Loucy (cell line): ENCODE data around the gene KCNH2.

Source experiments
- H2AFZ ChIP-seq: fragments of 200-600 bp; sonication (generic); 2 replicates; pipeline ENCODE4 v1.6.0; 2016; ENCODE audit warnings: antibody characterized with exemption, mild to moderate bottlenecking, low read length, moderate library complexity
- H3F3A ChIP-seq: fragments of 200-600 bp; 2 replicates; pipeline ENCODE4 v1.6.0; 2016; ENCODE audit warnings: antibody characterized with exemption, low read depth, mild to moderate bottlenecking
- H3K27me3 ChIP-seq: fragments of 200-600 bp; sonication (generic); 2 replicates; pipeline ENCODE4 v1.6.1; 2014; ENCODE audit warnings: low read length, mild to moderate bottlenecking; ENCODE audit not compliant: insufficient read depth, poor library complexity, severe bottlenecking
- H3K36me3 ChIP-seq: fragments of 200-600 bp; sonication (generic); 2 replicates; pipeline ENCODE4 v1.6.1; 2016; ENCODE audit warnings: low read length; ENCODE audit not compliant: insufficient read depth
- H3K4me1 ChIP-seq: fragments of 200-600 bp; sonication (generic); 2 replicates; pipeline ENCODE4 v1.5.1; 2014; ENCODE audit warnings: low read length, mild to moderate bottlenecking; ENCODE audit not compliant: insufficient read depth, poor library complexity, severe bottlenecking
- H3K4me2 ChIP-seq: fragments of 200-600 bp; sonication (generic); 2 replicates; pipeline ENCODE4 v1.6.0; 2014; ENCODE audit warnings: antibody characterized with exemption, low read length, low read depth, mild to moderate bottlenecking; ENCODE audit not compliant: poor library complexity, severe bottlenecking
- H3K4me3 ChIP-seq: fragments of 200-600 bp; sonication (generic); 2 replicates; pipeline ENCODE4 v1.5.1; 2014; ENCODE audit warnings: low read length, mild to moderate bottlenecking, mixed read lengths; ENCODE audit not compliant: poor library complexity, severe bottlenecking
- H3K79me2 ChIP-seq: fragments of 200-600 bp; sonication (generic); 2 replicates; pipeline ENCODE4 v1.6.1; 2014; ENCODE audit warnings: low read length; ENCODE audit not compliant: insufficient read depth
- H3K9ac ChIP-seq: fragments of 200-600 bp; sonication (generic); 2 replicates; pipeline ENCODE4 v1.6.0; 2014; ENCODE audit warnings: mild to moderate bottlenecking, low read depth, low read length, moderate library complexity; ENCODE audit not compliant: poor library complexity, severe bottlenecking
- H3K9me2 ChIP-seq: fragments of 200-600 bp; sonication (generic); replicated peaks from 2 replicates; pipeline ENCODE4 v1.6.1; 2016; ENCODE audit warnings: low read depth, low read length, mixed read lengths
- H3K9me3 ChIP-seq: fragments of 200-600 bp; sonication (generic); 2 replicates; pipeline ENCODE4 v1.6.1; 2014; ENCODE audit warnings: mild to moderate bottlenecking, antibody characterized with exemption, low read length, low read depth; ENCODE audit not compliant: insufficient read depth
- H4K20me1 ChIP-seq: fragments of 200-600 bp; sonication (generic); 2 replicates; pipeline ENCODE4 v1.6.0; 2014; ENCODE audit warnings: antibody characterized with exemption, low read length, mild to moderate bottlenecking; ENCODE audit not compliant: insufficient read depth, poor library complexity, severe bottlenecking
- CTCF ChIP-seq: fragments of 200-600 bp; sonication (generic); conservative IDR thresholded peaks from 2 replicates; pipeline ENCODE4 v1.5.1; 2014; ENCODE audit warnings: mild to moderate bottlenecking, antibody characterized with exemption, low read length
- EZH2phosphoT487 ChIP-seq: fragments of 200-600 bp; IDR thresholded peaks from 2 replicates; pipeline ENCODE4 v1.6.1; 2018; ENCODE audit warnings: antibody characterized with exemption, mild to moderate bottlenecking, moderate library complexity, borderline replicate concordance

KCNH2 gene

GRCh38 chr7:150947761-150948651, 30.1 kb downstream of the KCNH2 start:
- no peaks in the 10 kb centered on the region for H3K79me2 ChIP-seq
- H3K9me2 ChIP-seq, result no peaks in the 10 kb centered on the region
- TF ChIP-seq CTCF (no peak), EZH2phosphoT487 (no peak)
- H3K27me3 ChIP-seq, result no peaks in the 10 kb centered on the region
- H3K36me3 ChIP-seq, result no peaks in the 10 kb centered on the region
- H3K9me3 ChIP-seq, result no peaks in the 10 kb centered on the region
- no peak overlapping the region for H3K4me3 ChIP-seq
- no peaks in the 10 kb centered on the region for H4K20me1 ChIP-seq
- H2AFZ ChIP-seq, result no peak overlapping the region
- H3K4me2 ChIP-seq, result no peak overlapping the region
- no peak overlapping the region for H3K9ac ChIP-seq
- no peaks in the 10 kb centered on the region for H3F3A ChIP-seq
- H3K4me1 ChIP-seq, result peaks cover 45% of the 10 kb centered on the region

DNA sequence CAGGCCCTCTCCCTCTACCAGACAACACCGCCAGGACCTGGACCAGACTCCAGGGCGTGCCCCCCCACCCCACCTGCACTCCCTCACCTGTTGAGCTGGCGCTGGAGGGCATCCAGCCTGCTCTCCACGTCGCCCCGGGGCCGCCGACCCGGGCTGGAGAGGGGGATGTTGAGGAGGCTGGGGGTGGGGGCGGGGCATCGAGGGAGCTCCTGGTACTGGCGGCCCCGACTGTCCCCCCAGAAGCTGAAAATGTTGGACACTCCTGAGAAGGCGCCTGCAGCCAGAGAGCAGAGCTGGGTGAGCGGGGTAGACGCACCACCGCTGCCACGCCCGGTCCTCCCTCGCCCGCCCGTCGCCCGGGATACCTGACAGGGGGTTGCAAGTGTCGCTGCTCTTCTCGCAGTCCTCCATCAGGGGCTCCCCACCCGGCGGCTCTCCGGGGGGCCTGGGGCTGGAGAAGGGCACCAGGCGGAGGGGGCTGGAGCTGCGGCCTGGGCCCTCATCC, 30.8 kb downstream of the KCNH2 start:
- Histone ChIP-seq H2AFZ (no peak overlapping the region), H4K20me1 (no peaks in the 10 kb centered on the region), H3F3A (no peaks in the 10 kb centered on the region), H3K9me2 (no peaks in the 10 kb centered on the region), H3K79me2 (no peaks in the 10 kb centered on the region), H3K9ac (no peak overlapping the region), H3K36me3 (no peaks in the 10 kb centered on the region), H3K4me2 (no peak overlapping the region), H3K9me3 (no peaks in the 10 kb centered on the region), H3K27me3 (no peaks in the 10 kb centered on the region), H3K4me1 (peaks cover 52% of the 10 kb centered on the region), H3K4me3 (no peak overlapping the region)
- TF ChIP-seq CTCF (no peak), EZH2phosphoT487 (no peak)

GRCh38 chr7:150946421-150947240, 31.5 kb downstream of the KCNH2 start:
- H3K9me2 ChIP-seq, result no peaks in the 10 kb centered on the region

More at GRCh38 chr7:150946421-150947240, 31.5 kb downstream of the KCNH2 start:
- H3K4me2 ChIP-seq, result no peak overlapping the region
- no peak overlapping the region for H3K4me3 ChIP-seq
- TF ChIP-seq CTCF (no peak), EZH2phosphoT487 (no peak)
- no peaks in the 10 kb centered on the region for H3F3A ChIP-seq
- no peaks in the 10 kb centered on the region for H3K27me3 ChIP-seq
- H2AFZ ChIP-seq, result no peak overlapping the region
- no peaks in the 10 kb centered on the region for H4K20me1 ChIP-seq
- H3K36me3 ChIP-seq, result no peaks in the 10 kb centered on the region
- H3K9me3 ChIP-seq, result no peaks in the 10 kb centered on the region
- no peaks in the 10 kb centered on the region for H3K79me2 ChIP-seq
- no peak overlapping the region for H3K9ac ChIP-seq
- H3K4me1 ChIP-seq, result peaks cover 58% of the 10 kb centered on the region
